H4 (cell line): Measurements from ENCODE around the gene CEP112. TPM values are rescaled to one million over a fixed set of nuclear protein-coding genes. Genes with fewer than 3 reads are reported as not detected.
A peak's percentile ranks its signal among the peaks of the same experiment; 100 is the strongest.
"Not testable (repeated sequence)": the region's sequence is repeated elsewhere in the genome, so short reads cannot be mapped to it uniquely, and the experiment has no call there.

Experiments used
- DNase-seq: peaks from one replicate; pipeline ENCODE4 v3.0.0-alpha.2; 2015; ENCODE audit warnings: low spot score
- total RNA-seq: library from RNA; depleted of rRNA; stranded (reverse); fragments of >200 nt; shearing (Covaris generic); gene quantifications from 2 replicates; pipeline ENCODE4 v1.2.3, GENCODE V29; 2014

The CEP112 gene
- total RNA-seq, 1 experiment from 2014 or later = 3.0 TPM

- peak; percentile 49 for DNase-seq
Measured at GRCh38 chr17:66165537-66166123, 26.3 kb downstream of the CEP112 start.

- not testable (repeated sequence) for DNase-seq
Measured at GRCh38 chr17:66155055-66155454, 36.9 kb downstream of the CEP112 start.

- DNase-seq = no peak
Measured at GRCh38 chr17:66152756-66153155, 39.2 kb downstream of the CEP112 start.

- no peak for DNase-seq
Measured at GRCh38 chr17:66150708-66151107, 41.2 kb downstream of the CEP112 start.

GRCh38 chr17:66149562-66149961 lies 42.4 kb downstream of the CEP112 start:
- DNase-seq = no peak

GRCh38 chr17:66146394-66146793 lies 45.5 kb downstream of the CEP112 start:
- DNase-seq = no peak

- no peak for DNase-seq
Measured at GRCh38 chr17:66143657-66144282, 48.2 kb downstream of the CEP112 start.

GRCh38 chr17:66142428-66142827 lies 49.5 kb downstream of the CEP112 start:
- DNase-seq = no peak

- DNase-seq = no peak
Measured at GRCh38 chr17:66138120-66138519, 53.8 kb downstream of the CEP112 start.

GRCh38 chr17:66135896-66136295 lies 56.0 kb downstream of the CEP112 start:
- DNase-seq = no peak

- DNase-seq = no peak
Measured at GRCh38 chr17:66135219-66135618, 56.7 kb downstream of the CEP112 start.

- no peak for DNase-seq
Measured at GRCh38 chr17:66129759-66130158, 62.2 kb downstream of the CEP112 start.

- DNase-seq = no peak
Measured at GRCh38 chr17:66126231-66126630, 65.7 kb downstream of the CEP112 start.

GRCh38 chr17:66123163-66123562 lies 68.8 kb downstream of the CEP112 start:
- DNase-seq = peak; percentile 13

GRCh38 chr17:66115246-66115645 lies 76.7 kb downstream of the CEP112 start:
- DNase-seq = no peak

- no peak for DNase-seq
Measured at GRCh38 chr17:66114609-66115008, 77.3 kb downstream of the CEP112 start.

GRCh38 chr17:66107731-66108130 lies 84.2 kb downstream of the CEP112 start:
- no peak for DNase-seq

- DNase-seq = no peak
Measured at GRCh38 chr17:66098040-66098439, 93.9 kb downstream of the CEP112 start.

- DNase-seq = no peak
Measured at GRCh38 chr17:66094727-66095126, 97.2 kb downstream of the CEP112 start.

GRCh38 chr17:66091445-66092080 lies 100.4 kb downstream of the CEP112 start:
- no peak for DNase-seq

GRCh38 chr17:66089764-66090163 lies 102.2 kb downstream of the CEP112 start:
- DNase-seq = no peak

- DNase-seq = no peak
Measured at GRCh38 chr17:66088173-66088572, 103.8 kb downstream of the CEP112 start.

- no peak for DNase-seq
Measured at GRCh38 chr17:66087073-66087472, 104.9 kb downstream of the CEP112 start.
